RWPE1 (cell line): ENCODE measurements around the gene CCDC174.

Experiments used
- CTCF ChIA-PET: fragments of 350-600 bp; sonication (Branson Sonifier 250); formaldehyde crosslinking; extraction: SDS; loops from one replicate; lab custom pipeline; 2021; lab: Yijun Ruan, JAX
- POLR2A ChIA-PET: fragments of 400-600 bp; formaldehyde crosslinking; extraction: SDS; loops from one replicate; lab custom pipeline; 2020; ENCODE audit warnings: antibody characterized with exemption; ENCODE audit not compliant: low non-redundant PET; lab: Yijun Ruan, JAX
- DNase-seq: peaks from one replicate; pipeline ENCODE4 v3.0.0; 2012; ENCODE audit warnings: low spot score
- H3K27ac ChIP-seq: fragments of 450-650 bp; 2 replicates; pipeline ENCODE4 v1.5.1; 2017
- CTCF ChIP-seq: fragments of 450-650 bp; conservative IDR thresholded peaks from 2 replicates; pipeline ENCODE4 v1.5.1; 2017; ENCODE audit warnings: low read depth, mild to moderate bottlenecking

The CCDC174 gene

GRCh38 chr3:14651440-14652251 is at the start of gene CCDC174:
Gene CCDC174, plus strand, starts transcription at chr3:14651762. Its CDS starts 75 bp downstream, at chr3:14651837.
- peak within 1 kb of the TSS; percentile 82 for H3K27ac ChIP-seq
- ChIA-PET POLR2A (interaction anchor here (0.6 kb wide), 1 partner anchor 821 kb away, joined by 4 read pairs; no protein-coding TSS in a partner anchor), CTCF (interaction anchor here (0.5 to 1.0 kb wide), 3 partner anchors 35 to 183 kb away, joined by 3 to 4 read pairs (median 4); no protein-coding TSS in a partner anchor)
- DNase-seq: peak; percentile 89
- no peak for TF ChIP-seq CTCF

GRCh38 chr3:14602006-14602803 is 49.4 kb upstream of the CCDC174 start:
- CTCF ChIA-PET: no interaction called here
- TF ChIP-seq CTCF: no peak
- POLR2A ChIA-PET: no interaction called here
- no peak for DNase-seq
- no peak overlapping the region for H3K27ac ChIP-seq

- ChIA-PET POLR2A (no interaction called here), CTCF (no interaction called here)
- no peak for TF ChIP-seq CTCF
- H3K27ac ChIP-seq: no peak overlapping the region
- no peak for DNase-seq
Observed at GRCh38 chr3:14602804-14603644, 48.5 kb upstream of the CCDC174 start.

- no peak overlapping the region for H3K27ac ChIP-seq
- no peak for TF ChIP-seq CTCF
- ChIA-PET CTCF (interaction anchor here (1.5 kb wide), 1 partner anchor 58 kb away, joined by 4 read pairs; no protein-coding TSS in a partner anchor), POLR2A (no interaction called here)
- peak; percentile 24 for DNase-seq
Observed at GRCh38 chr3:14605067-14605466, 46.5 kb upstream of the CCDC174 start.

GRCh38 chr3:14605744-14606143 is 45.8 kb upstream of the CCDC174 start:
- no peak for TF ChIP-seq CTCF
- no peak overlapping the region for H3K27ac ChIP-seq
- CTCF ChIA-PET: interaction anchor here (1.5 kb wide), 1 partner anchor 59 kb away, joined by 4 read pairs; no protein-coding TSS in a partner anchor
- no peak for DNase-seq
- POLR2A ChIA-PET: no interaction called here
